Lower leg skin (tissue), 4 donors: ENCODE measurements around the gene MGA. TPM values are rescaled to one million over a fixed set of nuclear protein-coding genes. Genes with fewer than 3 reads are reported as not detected.

Source experiments
- DNase-seq, 2 donors: peaks; one replicate each; pipeline ENCODE4 v3.0.0-alpha.2; 2019; ENCODE audit warnings: low spot score in 2 of 2
- H3K4me3 ChIP-seq: fragments of 200-600 bp; sonication (generic); 2 replicates; pipeline ENCODE4 v1.5.1; 2017; ENCODE audit warnings: mild to moderate bottlenecking, low read depth; ENCODE audit not compliant: poor library complexity, severe bottlenecking
- POLR2A ChIP-seq, 2 donors: fragments of 450-650 bp; IDR thresholded peaks; one replicate each; pipeline ENCODE4 v1.6.1; 2016 to 2017; ENCODE audit warnings: antibody characterized with exemption in 2 of 2, mild to moderate bottlenecking in 1 of 2, moderate library complexity in 1 of 2
- WGBS, 2 donors: methylation state at CpG; one replicate each; pipeline ENCODE4 v1.1.5; 2018; 5-methylcytosine and 5-hydroxymethylcytosine counted together
- intact Hi-C: fragments of 100-400 bp; cut with DNase I; formaldehyde crosslinking; loops from one replicate; pipeline ENCODE4 v1.15.0; 2023; ENCODE audit warnings: low total_unique reads
- total RNA-seq, 4 donors: library from RNA; depleted of rRNA; stranded (reverse); fragments of >200 nt; gene quantifications; one replicate each; pipeline ENCODE4 v1.1.0, GENCODE V29; 2016
- TF ChIP-seq, protein P1 (sequence below), 3 donors: fragments of 450-650 bp; IDR thresholded peaks; one replicate each; pipeline ENCODE4 v1.5.1; 2016; ENCODE audit warnings: antibody characterized with exemption in 3 of 3, mild to moderate bottlenecking in 3 of 3, moderate library complexity in 2 of 3

MGA gene
- total RNA-seq, 4 donors from 2014 or later = 17.2 to 24.1 (median 20.7) TPM

DNA sequence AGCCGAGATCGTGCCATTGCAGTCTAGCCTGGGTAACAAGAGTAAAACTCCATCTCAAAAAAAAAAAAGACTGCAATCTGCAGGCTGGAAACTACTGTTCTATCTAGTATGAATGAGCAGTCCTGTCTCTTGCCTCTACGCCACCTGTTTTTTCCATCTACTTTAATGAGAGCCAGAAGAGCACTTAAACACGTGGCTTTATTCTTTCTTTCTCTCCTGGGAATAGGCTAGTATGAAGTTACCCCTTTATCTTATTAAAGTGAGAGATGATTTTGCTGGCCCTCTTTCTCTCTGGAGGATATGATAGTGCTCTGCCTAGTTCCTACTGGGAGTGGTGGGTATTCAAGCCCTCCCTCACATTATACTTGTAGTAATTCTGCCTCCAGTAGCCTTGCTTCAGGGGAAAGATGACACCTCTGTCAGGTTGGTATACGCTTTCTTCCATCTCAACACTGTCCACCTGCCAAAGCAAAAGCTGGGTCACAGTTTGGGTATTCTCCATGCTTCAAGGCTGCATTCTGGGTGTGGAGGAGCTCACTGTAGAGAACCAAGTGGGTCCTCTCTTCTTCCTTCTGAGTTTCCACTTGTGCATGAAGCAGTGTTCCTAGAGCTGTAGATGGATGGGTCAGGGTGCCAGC, 131.9 kb downstream of the MGA start:
- 70 to 71% methylated on average over 5 of the region's 5 CpGs for WGBS, 2 donors
- no peak overlapping the region for H3K4me3 ChIP-seq
- no peak for TF ChIP-seq POLR2A (IDR thresholded peaks at IDR 0.05)
- TF ChIP-seq, protein P1, sequence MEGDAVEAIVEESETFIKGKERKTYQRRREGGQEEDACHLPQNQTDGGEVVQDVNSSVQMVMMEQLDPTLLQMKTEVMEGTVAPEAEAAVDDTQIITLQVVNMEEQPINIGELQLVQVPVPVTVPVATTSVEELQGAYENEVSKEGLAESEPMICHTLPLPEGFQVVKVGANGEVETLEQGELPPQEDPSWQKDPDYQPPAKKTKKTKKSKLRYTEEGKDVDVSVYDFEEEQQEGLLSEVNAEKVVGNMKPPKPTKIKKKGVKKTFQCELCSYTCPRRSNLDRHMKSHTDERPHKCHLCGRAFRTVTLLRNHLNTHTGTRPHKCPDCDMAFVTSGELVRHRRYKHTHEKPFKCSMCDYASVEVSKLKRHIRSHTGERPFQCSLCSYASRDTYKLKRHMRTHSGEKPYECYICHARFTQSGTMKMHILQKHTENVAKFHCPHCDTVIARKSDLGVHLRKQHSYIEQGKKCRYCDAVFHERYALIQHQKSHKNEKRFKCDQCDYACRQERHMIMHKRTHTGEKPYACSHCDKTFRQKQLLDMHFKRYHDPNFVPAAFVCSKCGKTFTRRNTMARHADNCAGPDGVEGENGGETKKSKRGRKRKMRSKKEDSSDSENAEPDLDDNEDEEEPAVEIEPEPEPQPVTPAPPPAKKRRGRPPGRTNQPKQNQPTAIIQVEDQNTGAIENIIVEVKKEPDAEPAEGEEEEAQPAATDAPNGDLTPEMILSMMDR (IDR thresholded peaks at IDR 0.05) = no peak
- DNase-seq = no peak
- intact Hi-C loops = no loop called here

DNA sequence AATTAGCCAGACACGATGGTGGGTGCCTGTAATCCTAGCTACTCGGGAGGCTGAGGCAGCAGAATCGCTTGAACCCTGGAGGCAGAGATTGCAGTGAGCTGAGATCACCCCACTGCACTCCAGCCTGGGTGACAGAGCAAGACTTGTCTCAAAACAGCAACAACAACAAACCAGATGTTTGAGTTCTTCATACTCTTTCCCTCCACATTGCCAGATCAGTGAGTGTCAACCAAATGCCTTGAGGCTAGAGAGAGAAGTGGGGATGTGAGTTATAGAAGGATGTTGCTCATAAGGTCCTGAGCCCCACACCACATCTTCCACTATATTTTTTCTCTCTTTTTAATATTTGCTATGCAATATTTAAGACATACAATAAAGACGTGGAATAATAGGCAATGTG, 133.9 kb downstream of the MGA start:
- intact Hi-C loops = no loop called here
- H3K4me3 ChIP-seq = no peak overlapping the region
- TF ChIP-seq, protein P1 (IDR thresholded peaks at IDR 0.05) = no peak
- no peak for TF ChIP-seq POLR2A (IDR thresholded peaks at IDR 0.05)
- DNase-seq = no peak
- WGBS, 2 donors = 39 to 49% methylated on average over 4 of the region's 4 CpGs

DNA sequence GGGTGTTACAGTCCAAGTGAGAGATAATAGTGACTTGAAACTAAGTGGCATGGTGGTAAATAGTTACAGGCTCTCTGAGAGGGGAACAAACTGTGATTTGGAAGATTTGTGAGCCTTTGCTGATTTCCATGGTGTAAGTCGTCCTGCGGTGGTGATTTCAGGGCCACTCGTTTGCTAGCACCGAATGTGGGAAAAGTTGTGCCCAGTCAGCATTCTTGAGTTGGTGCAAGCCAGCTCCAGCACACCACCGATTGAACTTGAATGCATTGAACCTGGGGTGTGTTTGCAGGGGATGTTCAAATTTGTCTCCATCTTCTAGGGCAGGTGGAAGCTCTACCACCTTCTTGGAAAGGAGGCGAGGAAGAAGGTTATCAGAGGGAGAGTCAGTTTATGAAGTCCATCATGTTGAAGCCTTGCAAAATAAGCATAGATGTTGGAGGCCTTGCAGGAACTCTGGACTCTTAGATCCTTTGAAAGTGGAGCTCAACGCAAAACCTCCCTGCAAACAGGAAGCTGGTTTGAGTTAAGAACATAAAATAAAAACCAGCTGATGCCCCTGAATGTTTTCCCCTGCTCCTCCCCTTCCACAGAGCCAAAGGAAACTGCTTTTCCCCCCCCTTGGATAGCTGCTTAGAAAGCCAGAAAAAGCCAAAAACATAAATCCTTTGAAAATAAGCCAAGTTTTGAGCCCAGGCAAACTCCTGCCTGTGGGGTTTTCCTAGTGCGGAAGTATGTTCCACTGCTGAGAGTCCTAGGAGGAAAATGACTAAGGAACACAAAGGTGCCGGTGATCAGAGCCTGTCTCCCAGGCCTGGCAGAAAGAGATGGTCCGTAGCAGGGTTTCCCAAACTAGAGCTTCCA, 136.0 kb downstream of the MGA start:
- WGBS, 2 donors = 22 to 27% methylated on average over 10 of the region's 10 CpGs
- no peak overlapping the region for H3K4me3 ChIP-seq
- intact Hi-C loops = no loop called here
- peak in 1 of 2 donors; percentile 68 for DNase-seq
- TF ChIP-seq POLR2A (IDR thresholded peaks at IDR 0.05) = no peak
- TF ChIP-seq, protein P1 (IDR thresholded peaks at IDR 0.05) = no peak

DNA sequence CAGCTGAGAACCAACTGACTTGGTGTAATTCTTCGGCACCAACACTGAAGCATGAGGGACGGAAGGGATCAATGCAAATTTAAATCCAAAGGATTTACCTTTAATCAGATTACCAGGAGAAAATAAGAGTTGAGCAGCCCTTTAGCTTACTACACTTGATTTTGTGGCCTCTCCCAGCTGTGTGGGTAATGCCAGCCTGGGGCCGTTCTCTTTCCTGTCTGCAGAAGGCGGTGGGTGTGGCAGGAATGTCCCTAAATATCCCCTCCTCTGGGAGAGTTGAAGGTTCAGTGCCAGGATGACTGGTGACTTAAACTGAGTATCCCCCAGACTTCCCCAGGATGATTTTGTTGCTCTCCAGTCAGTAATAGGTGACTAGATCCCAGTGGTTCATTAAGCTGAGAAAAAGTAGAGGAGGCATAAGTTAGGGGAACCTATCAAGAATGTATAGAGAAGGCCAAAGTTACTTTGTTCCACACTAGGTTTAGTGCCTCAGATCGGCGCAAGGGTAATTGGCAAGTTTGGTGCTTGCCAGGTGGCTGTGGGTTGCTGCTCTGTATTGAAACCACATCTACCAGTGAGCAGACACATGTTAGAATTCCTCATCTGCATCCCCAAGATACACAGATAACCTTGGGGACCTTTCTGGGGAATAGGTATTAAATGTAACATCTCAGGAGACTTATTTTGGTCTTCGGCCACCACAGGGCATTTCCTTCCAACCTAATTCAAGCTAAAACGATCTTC, 137.2 kb downstream of the MGA start:
- no peak for DNase-seq
- intact Hi-C loops = no loop called here
- TF ChIP-seq, protein P1 (IDR thresholded peaks at IDR 0.05) = no peak
- no peak for TF ChIP-seq POLR2A (IDR thresholded peaks at IDR 0.05)
- 41 to 46% methylated on average over 8 of the region's 8 CpGs for WGBS, 2 donors
- no peak overlapping the region for H3K4me3 ChIP-seq

DNA sequence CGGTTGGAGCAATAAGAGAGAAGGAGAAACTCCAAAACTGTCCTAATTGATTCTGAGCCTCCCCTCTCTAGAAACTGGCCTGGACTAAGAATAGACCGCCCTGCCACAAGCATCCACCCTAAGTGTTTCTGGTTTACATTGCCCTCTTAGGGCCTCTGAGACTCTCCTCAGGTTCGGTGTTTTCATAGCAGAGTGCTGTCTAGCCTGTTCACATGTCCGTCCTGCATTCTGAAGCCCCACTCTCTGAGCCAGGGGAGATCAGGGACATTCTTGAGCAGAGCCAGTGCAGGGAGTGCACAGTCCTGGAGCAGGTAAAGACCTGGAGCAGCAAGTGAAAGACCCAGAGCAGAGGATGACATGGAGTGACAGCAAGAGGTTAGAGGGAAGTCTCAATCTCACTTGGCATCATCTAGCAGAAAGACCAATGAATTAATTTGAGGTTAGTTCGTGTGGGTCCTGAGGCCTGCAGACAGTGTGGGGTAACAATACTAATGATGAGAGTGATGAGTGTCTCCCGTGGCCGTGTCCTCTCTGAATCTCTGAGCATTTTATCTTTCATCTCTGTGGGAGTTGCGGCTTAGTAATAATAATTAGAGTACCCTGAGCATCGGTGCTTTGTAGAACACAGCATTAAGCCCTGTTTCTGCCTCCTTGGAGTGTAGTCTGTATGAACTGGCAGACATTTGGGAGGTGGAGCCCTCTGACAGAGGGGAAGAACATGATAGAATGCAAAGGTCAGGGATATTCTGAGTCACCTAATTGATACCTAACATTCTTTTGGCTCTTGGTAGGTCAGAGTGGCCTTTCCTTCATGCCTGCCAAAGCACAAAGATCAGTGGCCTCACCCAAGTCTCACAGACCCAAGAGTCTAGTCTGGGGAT, 138.6 kb downstream of the MGA start:
- 64 to 66% methylated on average over 9 of the region's 9 CpGs for WGBS, 2 donors
- DNase-seq = no peak
- TF ChIP-seq, protein P1 (IDR thresholded peaks at IDR 0.05) = no peak
- TF ChIP-seq POLR2A (IDR thresholded peaks at IDR 0.05) = no peak
- intact Hi-C loops = no loop called here
- no peak overlapping the region for H3K4me3 ChIP-seq
